GM12878 (cell line): ENCODE data around the gene TNFSF15. TPM values are rescaled to one million over a fixed set of nuclear protein-coding genes. Genes with fewer than 3 reads are reported as not detected.

ENCODE experiments used
- ATAC-seq: fragments of 200-7000 bp; cut with Tn5 transposase; 3 replicates; pipeline ENCODE4 v1.9.1; 2020; ENCODE audit warnings: mild to moderate bottlenecking, moderate library complexity
- BruUV-seq: library from RNA; stranded (reverse); fragments of 400-500 nt; replicated peaks from 2 replicates; lab custom pipeline; 2021; lab: Mats Ljungman, UMichigan
- CTCF ChIA-PET: fragments of 300-600 bp; sonication (Branson Sonifier 250); formaldehyde crosslinking; extraction: SDS; loops from one replicate; lab custom pipeline; 2021; ENCODE audit warnings: inconsistent platforms; lab: Yijun Ruan, JAX
- POLR2A ChIA-PET: fragments of 350-600 bp; formaldehyde crosslinking; extraction: SDS; loops from one replicate; lab custom pipeline; 2021; ENCODE audit warnings: inconsistent platforms; lab: Charles Lee
- RAD21 ChIA-PET: fragments of 300-600 bp; sonication (Branson Sonifier 250); formaldehyde crosslinking; loops from one replicate; lab custom pipeline; 2023; ENCODE audit warnings: antibody characterized with exemption; ENCODE audit not compliant: unreplicated experiment; lab: Charles Lee
- SMC1A ChIA-PET: fragments of 300-600 bp; sonication (Branson Sonifier 250); formaldehyde crosslinking; loops from one replicate; lab custom pipeline; 2023; ENCODE audit not compliant: unreplicated experiment, uncharacterized antibody; lab: Charles Lee
- DNase-seq: peaks from one replicate; pipeline ENCODE4 v3.0.0-alpha.2; 2011; ENCODE audit warnings: low read depth, low spot score
- FAIRE-seq: peaks from 3 replicates; lab custom pipeline; 2011; peaks lifted over from hg19 to GRCh38; lab: Jason Lieb, UNC
- H2AFZ ChIP-seq: 2 replicates; pipeline ENCODE4 v1.6.0; 2011; ENCODE audit warnings: low read depth, low read length, control low read depth; ENCODE audit not compliant: control insufficient read depth
- H3K27ac ChIP-seq: 2 replicates; pipeline ENCODE4 v1.5.1; 2011; ENCODE audit warnings: control low read depth; ENCODE audit not compliant: control insufficient read depth, insufficient read depth
- H3K27me3 ChIP-seq, 2 experiments: replicated peaks in 1 of 2; 2 replicates each; pipeline versions ENCODE4 v1.6.0 to v1.6.1; 2011; ENCODE audit warnings: low read length in 1 of 2; ENCODE audit not compliant: control insufficient read depth in 2 of 2, insufficient read depth in 2 of 2
- H3K36me3 ChIP-seq, 2 experiments: 2 replicates each; pipeline ENCODE4 v1.5.1; 2011; ENCODE audit warnings: low read length in 1 of 2; ENCODE audit not compliant: control insufficient read depth in 2 of 2, insufficient read depth in 2 of 2
- H3K4me1 ChIP-seq: 2 replicates; pipeline ENCODE4 v1.6.1; 2011; ENCODE audit warnings: mild to moderate bottlenecking, low read length, moderate library complexity, mixed read lengths; ENCODE audit not compliant: control insufficient read depth, insufficient read depth
- H3K4me2 ChIP-seq: 2 replicates; pipeline ENCODE4 v1.6.0; 2011; ENCODE audit warnings: control low read depth; ENCODE audit not compliant: control insufficient read depth, insufficient read depth
- H3K4me3 ChIP-seq: fragments of 200-600 bp; sonication (generic); 2 replicates; pipeline ENCODE4 v1.5.1; 2016
- H3K79me2 ChIP-seq: 2 replicates; pipeline ENCODE4 v1.6.0; 2011; ENCODE audit warnings: low read length; ENCODE audit not compliant: control insufficient read depth, insufficient read depth
- H3K9ac ChIP-seq: 2 replicates; pipeline ENCODE4 v1.8.0; 2011; ENCODE audit warnings: low read length, control low read depth, mixed read lengths; ENCODE audit not compliant: control insufficient read depth, insufficient read depth
- H3K9me3 ChIP-seq: replicated peaks from 3 replicates; pipeline ENCODE4 v1.5.1; 2011; ENCODE audit warnings: mild to moderate bottlenecking, low read length; ENCODE audit not compliant: control insufficient read depth, insufficient read depth
- H4K20me1 ChIP-seq: 2 replicates; pipeline ENCODE4 v1.6.0; 2011; ENCODE audit not compliant: control insufficient read depth, insufficient read depth
- CREB1 ChIP-seq: IDR thresholded peaks from 2 replicates; pipeline ENCODE4 v1.6.1; 2012; ENCODE audit warnings: low read depth, mild to moderate bottlenecking, inconsistent platforms
- E2F4 ChIP-seq: IDR thresholded peaks from 2 replicates; pipeline ENCODE4 v1.6.1; 2012; ENCODE audit warnings: low read depth, low read length, improper control_type of control experiment
- GABPA ChIP-seq: IDR thresholded peaks from 2 replicates; pipeline ENCODE4 v1.6.1; 2014; ENCODE audit warnings: antibody characterized with exemption, low read depth, mild to moderate bottlenecking, inconsistent platforms
- IRF5 ChIP-seq: fragments of 450-650 bp; IDR thresholded peaks from 2 replicates; pipeline ENCODE4 v1.6.1; 2017; ENCODE audit warnings: borderline replicate concordance
- MTA3 ChIP-seq: IDR thresholded peaks from 2 replicates; pipeline ENCODE4 v1.6.1; 2012; ENCODE audit warnings: low read length, inconsistent platforms, borderline replicate concordance
- MYC ChIP-seq: IDR thresholded peaks from 2 replicates; pipeline ENCODE4 v1.6.1; 2011; ENCODE audit warnings: mild to moderate bottlenecking, low read length, moderate library complexity, inconsistent platforms; ENCODE audit not compliant: insufficient read depth, insufficient replicate concordance, insufficient read length, severe bottlenecking
- RB1 ChIP-seq: fragments of 450-650 bp; formaldehyde crosslinking; IDR thresholded peaks from 2 replicates; pipeline ENCODE4 v1.6.1; 2017; ENCODE audit warnings: mild to moderate bottlenecking, borderline replicate concordance
- RFX5 ChIP-seq: IDR thresholded peaks from 2 replicates; pipeline ENCODE4 v1.6.1; 2011; ENCODE audit warnings: low read depth, low read length, improper control_type of control experiment
- SIX5 ChIP-seq: IDR thresholded peaks from 2 replicates; pipeline ENCODE4 v1.6.1; 2011; ENCODE audit warnings: mild to moderate bottlenecking, low read depth, low read length, moderate library complexity; ENCODE audit not compliant: severe bottlenecking
- SMAD1 ChIP-seq: fragments of 450-650 bp; IDR thresholded peaks from 2 replicates; pipeline ENCODE4 v1.6.1; 2018; ENCODE audit warnings: mild to moderate bottlenecking, low read depth; ENCODE audit not compliant: partially characterized antibody
- YY1 ChIP-seq: IDR thresholded peaks from 2 replicates; pipeline ENCODE4 v1.6.1; 2011; ENCODE audit warnings: low read depth, mild to moderate bottlenecking, low read length
- ZNF592 ChIP-seq: fragments of 450-650 bp; IDR thresholded peaks from 2 replicates; pipeline ENCODE4 v1.6.1; 2017; ENCODE audit warnings: mild to moderate bottlenecking, moderate library complexity
- ZNF622 ChIP-seq: fragments of 450-650 bp; IDR thresholded peaks from 2 replicates; pipeline ENCODE4 v1.6.1; 2017; ENCODE audit warnings: mild to moderate bottlenecking, inconsistent platforms
- ZNF687 ChIP-seq: fragments of 450-650 bp; IDR thresholded peaks from 2 replicates; pipeline ENCODE4 v1.6.1; 2017; ENCODE audit warnings: mild to moderate bottlenecking, moderate library complexity
- WGBS: methylation state at CpG from one replicate; pipeline ENCODE4 v1.1.6; 2016; ENCODE audit warnings: low lambda C conversion rate; ENCODE audit not compliant: insufficient replicate concordance, insufficient coverage; ENCODE audit errors: missing lambda C conversion rate; 5-methylcytosine and 5-hydroxymethylcytosine counted together
- in situ Hi-C: fragments of 300-500 bp; cut with MboI; formaldehyde crosslinking; loops from 9 replicates; pipeline ENCODE4 v1.14.3; 2018; ENCODE audit warnings: mixed read lengths
- intact Hi-C: fragments of 100-400 bp; cut with micrococcal nuclease; formaldehyde crosslinking; loops from one replicate; pipeline ENCODE4 v1.14.2; 2022; ENCODE audit not compliant: unreplicated experiment
- polyA plus RNA-seq, 11 experiments: library from polyadenylated mRNA; depleted of rRNA in 4 of 11; unstranded in 6 of 11; stranded (reverse) in 5 of 11; fragments of >200 nt; fragmentation: Nextera tagmentation in 4 of 11; fragmentation: Illumina TruSeq in 1 of 11; extraction: Ambion mirVana in 4 of 11; extraction: Trizol in 1 of 11; gene quantifications; 1 replicate in 1 of 11; 2 replicates in 10 of 11; pipeline versions ENCODE4 v1.2.1 to v1.2.3, GENCODE V29; 2011 to 2016; ENCODE audit warnings: inconsistent platforms in 2 of 11, missing spikeins in 2 of 11, low read depth in 1 of 11
- total RNA-seq, 4 experiments: library from RNA; depleted of rRNA in 3 of 4; stranded (reverse); fragments of >200 nt in 3 of 4; fragmentation: Illumina TruSeq in 1 of 4; extraction: Trizol in 1 of 4; gene quantifications; 2 replicates each; pipeline versions ENCODE4 v1.2.1 to v1.2.3, GENCODE V29; 2013 to 2021

TNFSF15 gene
- total and polyA plus RNA-seq, 10 of the 15 experiments (the other 5 are each of a cell fraction or from before 2014, with no cell fraction given): 0.03 TPM; not detected in 9

- intact Hi-C loops: no loop called here
- H3K27me3 ChIP-seq: peaks cover 1 to 2% of the 10 kb centered on the region in 2 experiments; a peak in 3 of 4 replicates
- 0 out of 2 replicates have a peak, but pooled peaks cover 3% of the 10 kb centered on the region for H4K20me1 ChIP-seq
- H3K4me3 ChIP-seq: no peak overlapping the region
- ATAC-seq (no peak), FAIRE-seq (no peak), DNase-seq (no peak)
- ChIA-PET SMC1A (interaction anchor here (0.5 kb wide), 1 partner anchor 144 kb away, joined by 3 read pairs; no protein-coding TSS in a partner anchor), RAD21 (no interaction called here), POLR2A (no interaction called here), CTCF (no interaction called here)
- no peaks in the 10 kb centered on the region for H3K9me3 ChIP-seq
- H3K4me1 ChIP-seq: no peaks in the 10 kb centered on the region
- H3K4me2 ChIP-seq: no peak overlapping the region
- H2AFZ ChIP-seq: no peak overlapping the region
- no TSS peak for BruUV-seq
- no peak overlapping the region for H3K27ac ChIP-seq
- H3K79me2 ChIP-seq: no peaks in the 10 kb centered on the region
- H3K36me3 ChIP-seq: no peaks in the 10 kb centered on the region
- H3K9ac ChIP-seq: no peak overlapping the region
- WGBS: 0% methylated on average over 1 of the region's 1 CpG
- in situ Hi-C loops: no loop called here
- TF ChIP-seq RB1 (no peak), MTA3 (no peak), ZNF622 (no peak), E2F4 (no peak), ZNF687 (no peak), IRF5 (no peak), RFX5 (no peak), YY1 (no peak), SMAD1 (no peak), MYC (no peak), SIX5 (no peak), GABPA (no peak), ZNF592 (no peak), CREB1 (no peak)
Observed at GRCh38 chr9:114798101-114798500, 7.7 kb downstream of the TNFSF15 start.
